ENCODE measurements around the gene CCDC185.
A peak's percentile ranks its signal among the peaks of the same experiment; 100 is the strongest.
"Not testable (repeated sequence)": the region's sequence is repeated elsewhere in the genome, so short reads cannot be mapped to it uniquely, and the experiment has no call there.

CCDC185 gene

GRCh38 chr1:223363856-223364684 lies 29.1 kb upstream of the CCDC185 start, which contains the start of gene SUSD4:
Gene SUSD4, minus strand, starts transcription at chr1:223364176. Its CDS starts 751 bp downstream, at chr1:223363425.
- Histone ChIP-seq H3K36me3 (ENCODE audit: insufficient read depth, low read length) (no peaks in the 10 kb centered on the region), H3K9me3 (ENCODE audit: control insufficient read depth, insufficient read depth, low read length) (no peaks in the 10 kb centered on the region), H3K9ac (ENCODE audit: low read depth, low read length) (peak within 1 kb of the TSS; percentile 63), H3K4me1 (ENCODE audit: insufficient read depth, low read length) (peaks cover 4% of the 10 kb centered on the region)

GRCh38 chr1:223364685-223365382 lies 28.4 kb upstream of the CCDC185 start:
- Histone ChIP-seq H3K9ac (ENCODE audit: low read depth, low read length) (peak overlapping the region; percentile 63), H3K4me1 (ENCODE audit: insufficient read depth, low read length) (peaks cover 4% of the 10 kb centered on the region), H3K9me3 (ENCODE audit: control insufficient read depth, insufficient read depth, low read length) (no peaks in the 10 kb centered on the region), H3K36me3 (ENCODE audit: insufficient read depth, low read length) (no peaks in the 10 kb centered on the region)

- Histone ChIP-seq H3K9ac (ENCODE audit: low read depth, low read length) (no peak overlapping the region), H3K36me3 (ENCODE audit: insufficient read depth, low read length) (no peaks in the 10 kb centered on the region), H3K4me1 (ENCODE audit: insufficient read depth, low read length) (no peaks in the 10 kb centered on the region), H3K9me3 (ENCODE audit: control insufficient read depth, insufficient read depth, low read length) (no peaks in the 10 kb centered on the region; the same call in 1 of the 2 replicates)
These were observed 19.1 kb upstream of the CCDC185 start for GRCh38 chr1:223374064-223374610.

- H3K36me3 ChIP-seq (ENCODE audit: insufficient read depth, low read length), result no peaks in the 10 kb centered on the region
- H3K4me1 ChIP-seq (ENCODE audit: insufficient read depth, low read length), result no peaks in the 10 kb centered on the region
- no peak overlapping the region for H3K9ac ChIP-seq (ENCODE audit: low read depth, low read length)
- H3K9me3 ChIP-seq (ENCODE audit: control insufficient read depth, insufficient read depth, low read length), result no peaks in the 10 kb centered on the region
These were observed 14.5 kb upstream of the CCDC185 start for GRCh38 chr1:223378754-223379153.

GRCh38 chr1:223386013-223386412 lies 7.2 kb upstream of the CCDC185 start:
- Histone ChIP-seq H3K9ac (ENCODE audit: low read depth, low read length) (no peak overlapping the region), H3K36me3 (ENCODE audit: insufficient read depth, low read length) (no peaks in the 10 kb centered on the region), H3K9me3 (ENCODE audit: control insufficient read depth, insufficient read depth, low read length) (no peaks in the 10 kb centered on the region), H3K4me1 (ENCODE audit: insufficient read depth, low read length) (no peaks in the 10 kb centered on the region)

- Histone ChIP-seq H3K4me1 (ENCODE audit: insufficient read depth, low read length) (no peaks in the 10 kb centered on the region), H3K9ac (ENCODE audit: low read depth, low read length) (no peak overlapping the region), H3K9me3 (ENCODE audit: control insufficient read depth, insufficient read depth, low read length) (peaks cover 3% of the 10 kb centered on the region; the same call in 1 of the 2 replicates), H3K36me3 (ENCODE audit: insufficient read depth, low read length) (no peaks in the 10 kb centered on the region)
These were observed 2.6 kb upstream of the CCDC185 start for GRCh38 chr1:223390618-223391017.

GRCh38 chr1:223394242-223394641 lies 1.0 kb downstream of the CCDC185 start:
- Histone ChIP-seq H3K4me1 (ENCODE audit: insufficient read depth, low read length) (no peaks in the 10 kb centered on the region), H3K36me3 (ENCODE audit: insufficient read depth, low read length) (no peaks in the 10 kb centered on the region), H3K9ac (ENCODE audit: low read depth, low read length) (no peak overlapping the region), H3K9me3 (ENCODE audit: control insufficient read depth, insufficient read depth, low read length) (peaks cover 3% of the 10 kb centered on the region; the same call in 1 of the 2 replicates)

- H3K9me3 ChIP-seq (ENCODE audit: control insufficient read depth, insufficient read depth, low read length), result peaks cover 3% of the 10 kb centered on the region; the same call in 1 of the 2 replicates
- H3K9ac ChIP-seq (ENCODE audit: low read depth, low read length), result no peak overlapping the region
- H3K36me3 ChIP-seq (ENCODE audit: insufficient read depth, low read length), result no peaks in the 10 kb centered on the region
- no peaks in the 10 kb centered on the region for H3K4me1 ChIP-seq (ENCODE audit: insufficient read depth, low read length)
These were observed 1.5 kb downstream of the CCDC185 start for GRCh38 chr1:223394706-223395105.

- not testable (repeated sequence) for H3K9me3 ChIP-seq (ENCODE audit: control insufficient read depth, insufficient read depth, low read length); H3K4me1 ChIP-seq (ENCODE audit: insufficient read depth, low read length); H3K36me3 ChIP-seq (ENCODE audit: insufficient read depth, low read length); H3K9ac ChIP-seq (ENCODE audit: low read depth, low read length)
These were observed 6.2 kb downstream of the CCDC185 start for GRCh38 chr1:223399393-223399792.

GRCh38 chr1:223401873-223402789 lies 8.9 kb downstream of the CCDC185 start:
- Histone ChIP-seq H3K36me3 (ENCODE audit: insufficient read depth, low read length) (no peaks in the 10 kb centered on the region), H3K9ac (ENCODE audit: low read depth, low read length) (peak overlapping the region; percentile 49; the same call in 1 of the 2 replicates), H3K4me1 (ENCODE audit: insufficient read depth, low read length) (no peaks in the 10 kb centered on the region), H3K9me3 (ENCODE audit: control insufficient read depth, insufficient read depth, low read length) (no peaks in the 10 kb centered on the region)

- Histone ChIP-seq H3K9ac (ENCODE audit: low read depth, low read length) (no peak overlapping the region), H3K36me3 (ENCODE audit: insufficient read depth, low read length) (no peaks in the 10 kb centered on the region), H3K9me3 (ENCODE audit: control insufficient read depth, insufficient read depth, low read length) (no peaks in the 10 kb centered on the region), H3K4me1 (ENCODE audit: insufficient read depth, low read length) (no peaks in the 10 kb centered on the region)
These were observed 9.6 kb downstream of the CCDC185 start for GRCh38 chr1:223402790-223403142.

GRCh38 chr1:223403184-223403815 lies 10.1 kb downstream of the CCDC185 start:
- Histone ChIP-seq H3K36me3 (ENCODE audit: insufficient read depth, low read length) (no peaks in the 10 kb centered on the region), H3K9me3 (ENCODE audit: control insufficient read depth, insufficient read depth, low read length) (no peaks in the 10 kb centered on the region), H3K4me1 (ENCODE audit: insufficient read depth, low read length) (no peaks in the 10 kb centered on the region), H3K9ac (ENCODE audit: low read depth, low read length) (no peak overlapping the region)

GRCh38 chr1:223405507-223405906 lies 12.3 kb downstream of the CCDC185 start:
- no peaks in the 10 kb centered on the region for H3K4me1 ChIP-seq (ENCODE audit: insufficient read depth, low read length)
- H3K36me3 ChIP-seq (ENCODE audit: insufficient read depth, low read length), result no peaks in the 10 kb centered on the region
- H3K9me3 ChIP-seq (ENCODE audit: control insufficient read depth, insufficient read depth, low read length), result no peaks in the 10 kb centered on the region

More at GRCh38 chr1:223405507-223405906, 12.3 kb downstream of the CCDC185 start:
- no peak overlapping the region for H3K9ac ChIP-seq (ENCODE audit: low read depth, low read length)

All from ES-I3 (cell line).